Coronary artery (tissue), 2 donors: Measurements from ENCODE around the gene CERKL.

Experiments used
- DNase-seq: peaks from one replicate; pipeline ENCODE4 v3.0.0-alpha.2; 2017; ENCODE audit warnings: low spot score
- H3K27ac ChIP-seq, 2 donors: fragments of 200-600 bp; sonication (generic); one replicate each; pipeline ENCODE4 v1.5.1; 2016 to 2019
- H3K4me3 ChIP-seq: fragments of 200-600 bp; sonication (generic); 2 replicates; pipeline ENCODE4 v1.5.1; 2016; ENCODE audit warnings: mild to moderate bottlenecking, moderate library complexity
- TF ChIP-seq, protein P1 (sequence below): fragments of 200-600 bp; sonication (generic); IDR thresholded peaks from one replicate; pipeline ENCODE4 v1.5.1; 2019; ENCODE audit warnings: antibody characterized with exemption

Gene CERKL

GRCh38 chr2:181613241-181613640 is 43.7 kb downstream of the CERKL start:
- TF ChIP-seq, protein P1, sequence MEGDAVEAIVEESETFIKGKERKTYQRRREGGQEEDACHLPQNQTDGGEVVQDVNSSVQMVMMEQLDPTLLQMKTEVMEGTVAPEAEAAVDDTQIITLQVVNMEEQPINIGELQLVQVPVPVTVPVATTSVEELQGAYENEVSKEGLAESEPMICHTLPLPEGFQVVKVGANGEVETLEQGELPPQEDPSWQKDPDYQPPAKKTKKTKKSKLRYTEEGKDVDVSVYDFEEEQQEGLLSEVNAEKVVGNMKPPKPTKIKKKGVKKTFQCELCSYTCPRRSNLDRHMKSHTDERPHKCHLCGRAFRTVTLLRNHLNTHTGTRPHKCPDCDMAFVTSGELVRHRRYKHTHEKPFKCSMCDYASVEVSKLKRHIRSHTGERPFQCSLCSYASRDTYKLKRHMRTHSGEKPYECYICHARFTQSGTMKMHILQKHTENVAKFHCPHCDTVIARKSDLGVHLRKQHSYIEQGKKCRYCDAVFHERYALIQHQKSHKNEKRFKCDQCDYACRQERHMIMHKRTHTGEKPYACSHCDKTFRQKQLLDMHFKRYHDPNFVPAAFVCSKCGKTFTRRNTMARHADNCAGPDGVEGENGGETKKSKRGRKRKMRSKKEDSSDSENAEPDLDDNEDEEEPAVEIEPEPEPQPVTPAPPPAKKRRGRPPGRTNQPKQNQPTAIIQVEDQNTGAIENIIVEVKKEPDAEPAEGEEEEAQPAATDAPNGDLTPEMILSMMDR: no peak
- no peak overlapping the region for H3K27ac ChIP-seq
- no peak for DNase-seq
- H3K4me3 ChIP-seq: no peak overlapping the region

- TF ChIP-seq, protein P1: no peak
- DNase-seq: no peak
- H3K27ac ChIP-seq: no peak overlapping the region
- no peak overlapping the region for H3K4me3 ChIP-seq
Measured at GRCh38 chr2:181607629-181608590, 49.0 kb downstream of the CERKL start.

- H3K4me3 ChIP-seq: no peak overlapping the region
- no peak overlapping the region for H3K27ac ChIP-seq
- TF ChIP-seq, protein P1: no peak
- no peak for DNase-seq
Measured at GRCh38 chr2:181605889-181606837, 50.7 kb downstream of the CERKL start.

DNA sequence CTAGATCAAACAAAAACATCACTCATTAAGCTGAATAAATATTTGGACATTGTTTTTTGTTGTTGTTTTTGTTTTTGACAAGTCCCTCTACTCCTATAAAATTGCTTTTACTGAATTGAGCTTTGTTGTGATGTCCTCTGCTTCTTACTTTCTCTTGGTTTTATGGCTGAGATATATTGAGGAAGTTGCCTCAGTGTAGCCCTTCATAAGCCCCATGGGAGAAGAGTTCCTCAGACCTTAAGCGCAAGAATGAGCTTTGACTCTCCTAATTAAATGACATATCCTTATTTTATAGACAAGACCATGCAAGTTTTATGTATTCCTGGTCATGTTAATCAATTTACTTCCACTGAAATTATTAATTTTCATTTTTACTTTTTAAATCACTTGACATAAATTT is 54.9 kb downstream of the CERKL start:
- Histone ChIP-seq H3K4me3 (no peak overlapping the region), H3K27ac (no peak overlapping the region)
- DNase-seq: no peak
- TF ChIP-seq, protein P1: no peak

DNA sequence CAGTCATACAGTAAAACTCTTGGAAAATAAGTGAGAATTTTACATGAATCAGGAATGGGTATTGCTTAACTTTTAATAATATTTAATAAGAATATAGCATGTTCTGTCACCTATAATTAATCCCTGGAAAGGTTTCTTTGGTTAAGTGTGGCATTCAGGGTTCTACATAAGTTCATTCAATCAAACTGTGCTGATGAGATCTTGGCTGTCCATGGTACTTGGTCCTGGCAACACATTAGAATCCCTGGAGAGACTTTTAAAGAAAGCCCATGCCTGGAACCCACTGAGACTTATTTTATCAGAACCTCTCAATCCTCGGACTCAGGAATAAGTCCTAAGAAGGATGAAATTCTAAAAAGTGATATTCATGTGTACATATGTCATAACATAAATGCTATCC is 60.3 kb downstream of the CERKL start:
- no peak overlapping the region for H3K4me3 ChIP-seq
- TF ChIP-seq, protein P1: no peak
- no peak for DNase-seq
- no peak overlapping the region for H3K27ac ChIP-seq

DNA sequence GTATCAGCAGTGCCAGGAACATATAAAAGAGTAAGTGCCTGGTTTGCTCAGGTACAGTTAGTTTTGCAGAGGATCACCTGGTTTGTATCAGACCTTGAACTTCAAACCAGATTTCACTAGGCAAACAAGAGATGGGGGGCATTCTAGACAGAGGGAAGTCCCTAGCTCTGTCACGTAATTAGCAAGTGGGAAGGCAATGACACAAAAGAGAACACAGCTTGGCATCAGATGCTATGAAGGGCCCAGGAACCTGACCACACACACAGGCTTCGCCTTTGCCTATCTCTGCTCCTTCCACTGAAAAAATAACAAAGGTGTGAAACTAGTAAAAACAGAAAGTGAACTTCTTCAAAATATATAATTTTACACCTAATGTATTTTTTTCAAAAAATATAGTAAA is 62.6 kb downstream of the CERKL start:
- H3K4me3 ChIP-seq: no peak overlapping the region
- H3K27ac ChIP-seq: no peak overlapping the region

More for the DNA sequence above, 62.6 kb downstream of the CERKL start:
- TF ChIP-seq, protein P1: no peak
- DNase-seq: no peak
